HG03196 (cell line): ENCODE results near the gene MYL5.
"Not testable (repeated sequence)": the region's sequence is repeated elsewhere in the genome, so short reads cannot be mapped to it uniquely, and the experiment has no call there.

ENCODE experiments used
- ATAC-seq: cut with Tn5 transposase; IDR thresholded peaks from one replicate; pipeline ENCODE4 v1.9.1; 2021; ENCODE audit not compliant: unreplicated experiment

Gene MYL5

GRCh38 chr4:704971-705277 lies 30.6 kb downstream of the MYL5 start:
- no peak for ATAC-seq

GRCh38 chr4:705278-706082 lies 31.1 kb downstream of the MYL5 start, which contains the start of gene PCGF3:
Gene PCGF3 (plus strand): TSS chr4:705832. CDS start chr4:733681, 27,849 bp downstream.
- ATAC-seq = peak; percentile 93

DNA sequence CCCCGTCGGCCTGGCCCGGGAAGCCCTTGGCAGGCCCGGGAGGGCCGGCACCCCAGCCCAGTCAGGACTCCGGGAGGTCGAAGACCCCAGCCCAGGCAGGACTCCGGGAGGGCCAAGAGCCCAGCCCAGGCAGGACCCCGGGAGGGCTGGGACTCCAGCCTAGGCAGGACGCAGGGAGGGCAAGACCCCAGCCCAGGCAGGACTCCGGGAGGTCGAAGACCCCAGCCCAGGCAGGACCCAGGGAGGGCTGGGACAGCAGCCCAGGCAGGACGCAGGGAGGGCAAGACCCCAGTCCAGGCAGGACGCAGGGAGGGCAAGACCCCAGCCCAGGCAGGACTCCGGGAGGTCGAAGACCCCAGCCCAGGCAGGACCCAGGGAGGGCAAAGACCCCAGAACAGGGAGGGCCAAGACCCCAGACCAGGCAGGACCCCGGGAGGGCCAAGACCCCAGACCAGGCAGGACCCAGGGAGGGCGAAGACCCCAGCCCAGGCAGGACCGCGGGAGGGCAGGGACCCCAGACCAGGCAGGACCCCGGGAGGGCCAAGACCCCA lies 31.8 kb downstream of the MYL5 start:
- ATAC-seq = not testable (repeated sequence)

- ATAC-seq = no peak
Observed at GRCh38 chr4:706834-707598, 32.7 kb downstream of the MYL5 start.

DNA sequence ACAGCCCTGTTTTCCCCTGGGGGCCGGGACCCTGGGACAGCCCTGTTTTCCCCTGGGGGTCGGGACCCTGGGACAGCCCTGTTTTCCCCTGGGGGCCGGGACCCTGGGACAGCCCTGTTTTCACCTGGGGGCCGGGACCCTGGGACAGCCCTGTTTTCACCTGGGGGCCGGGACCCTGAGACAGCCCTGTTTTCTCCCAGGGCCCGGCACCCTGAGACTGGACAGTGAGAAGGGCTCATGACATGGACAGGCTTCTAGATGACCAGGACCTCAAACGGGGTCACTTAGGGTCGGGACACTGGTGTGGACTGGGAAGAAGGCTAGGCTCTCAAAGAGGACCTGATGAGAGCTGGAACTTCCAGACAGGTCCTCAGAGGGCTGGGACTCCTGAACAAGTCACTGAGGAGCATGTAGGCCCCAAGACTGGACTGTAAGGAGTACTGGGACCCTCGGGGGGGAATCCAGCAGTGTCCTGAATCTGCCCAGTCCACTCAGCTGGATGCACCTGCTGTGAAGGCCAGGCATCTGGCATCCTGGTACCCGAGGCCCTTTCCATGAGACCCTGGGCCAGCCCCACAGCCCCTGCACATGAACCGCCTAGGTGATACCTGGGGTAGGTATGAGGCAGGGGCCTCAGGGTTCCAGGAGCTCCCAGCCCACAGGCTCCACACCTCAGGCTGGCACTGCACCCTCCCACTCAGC lies 33.7 kb downstream of the MYL5 start:
- ATAC-seq = no peak

DNA sequence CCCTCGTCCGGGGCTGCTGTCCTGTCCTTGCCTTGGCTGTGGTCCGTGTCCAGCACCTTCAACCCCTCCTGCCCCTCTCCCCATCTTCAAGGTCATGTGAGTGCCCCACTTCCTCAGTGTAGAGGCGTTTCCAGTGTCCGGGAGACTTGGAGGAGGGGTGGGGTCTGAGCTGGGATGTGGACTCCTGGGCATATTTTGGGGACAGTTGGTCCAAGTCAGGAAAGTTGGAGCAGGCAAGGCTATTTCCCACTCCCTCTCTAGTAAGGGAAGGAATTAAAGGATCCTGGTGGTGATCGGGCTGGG lies 34.2 kb downstream of the MYL5 start:
- no peak for ATAC-seq

- ATAC-seq = no peak
Observed at GRCh38 chr4:709348-709747, 35.0 kb downstream of the MYL5 start.

- no peak for ATAC-seq
Observed at GRCh38 chr4:710116-710515, 35.8 kb downstream of the MYL5 start.

GRCh38 chr4:710916-711315 lies 36.6 kb downstream of the MYL5 start:
- no peak for ATAC-seq

DNA sequence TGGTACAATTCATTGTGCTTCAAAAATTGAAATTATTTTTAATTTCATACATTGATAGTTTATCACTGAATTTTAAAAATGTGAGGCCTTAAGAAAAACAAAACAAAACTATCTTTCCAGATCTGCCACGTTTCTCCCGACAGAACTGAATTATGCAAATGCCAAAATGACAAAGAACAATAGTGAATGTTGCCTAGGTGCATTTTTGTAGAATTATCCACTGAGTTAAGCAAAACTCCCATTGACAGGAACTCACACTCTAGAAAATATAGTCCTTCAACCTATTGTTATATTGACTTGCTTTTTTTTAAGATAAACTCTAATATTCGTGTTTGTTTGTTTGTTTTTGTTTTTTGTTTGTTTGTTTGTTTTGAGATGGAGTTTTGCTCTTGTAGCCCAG lies 37.8 kb downstream of the MYL5 start:
- no peak for ATAC-seq

- ATAC-seq = no peak
Observed at GRCh38 chr4:712916-713632, 38.7 kb downstream of the MYL5 start.

DNA sequence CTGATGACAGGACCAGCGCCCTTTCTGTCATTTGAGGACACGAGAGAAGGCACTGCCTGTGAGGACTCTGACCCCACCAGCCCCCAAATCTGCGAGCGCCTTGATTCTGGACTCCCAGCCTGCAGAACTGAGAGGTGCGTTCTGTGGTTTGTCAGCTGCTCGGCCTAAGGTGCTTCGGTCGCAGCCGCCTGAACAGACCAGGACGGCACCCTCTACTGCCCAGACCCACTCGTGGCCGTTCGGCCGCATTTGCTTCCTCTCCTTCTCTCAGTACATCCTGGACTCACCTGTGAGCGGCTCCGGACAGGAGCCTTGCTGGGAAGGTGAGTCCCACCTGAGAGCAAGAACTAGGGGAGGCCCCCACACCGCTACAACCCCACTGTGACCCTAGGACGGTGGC lies 39.7 kb downstream of the MYL5 start:
- no peak for ATAC-seq

DNA sequence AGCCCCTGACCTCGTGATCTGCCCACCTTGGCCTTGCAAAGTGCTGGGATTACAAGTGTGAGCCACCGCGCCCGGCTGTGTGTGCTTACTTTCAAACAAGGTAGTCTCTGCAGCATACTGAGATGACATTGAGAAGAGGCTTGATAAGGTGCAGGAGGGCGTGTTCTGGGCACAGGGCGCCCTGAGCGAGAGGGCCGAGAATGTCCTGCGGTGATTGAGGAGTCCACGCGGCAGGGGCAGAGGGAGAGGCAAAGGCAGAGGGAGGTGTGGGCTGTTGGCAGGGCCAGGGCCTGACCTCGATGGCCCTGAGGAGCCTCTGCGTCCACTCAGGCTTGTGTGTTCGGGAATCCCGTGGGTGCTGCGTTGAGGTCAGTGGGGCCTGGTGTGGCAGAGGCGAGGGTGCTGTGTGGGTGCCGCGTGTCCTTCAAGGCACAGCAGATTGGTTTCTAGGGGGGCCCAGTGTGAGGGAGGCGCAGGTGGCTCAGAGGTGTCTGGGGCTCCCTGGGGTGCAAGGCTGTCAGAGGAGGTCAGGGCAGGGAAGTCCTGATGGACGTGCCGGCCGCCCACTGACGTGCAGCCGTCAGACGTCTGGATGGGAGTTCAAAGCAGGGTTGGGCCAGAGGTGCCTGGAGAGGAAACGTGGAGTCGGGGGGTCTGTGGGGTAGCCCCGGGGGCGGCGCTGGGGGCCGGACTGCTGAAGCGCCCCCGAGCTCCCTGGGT lies 43.4 kb downstream of the MYL5 start:
- ATAC-seq = no peak

DNA sequence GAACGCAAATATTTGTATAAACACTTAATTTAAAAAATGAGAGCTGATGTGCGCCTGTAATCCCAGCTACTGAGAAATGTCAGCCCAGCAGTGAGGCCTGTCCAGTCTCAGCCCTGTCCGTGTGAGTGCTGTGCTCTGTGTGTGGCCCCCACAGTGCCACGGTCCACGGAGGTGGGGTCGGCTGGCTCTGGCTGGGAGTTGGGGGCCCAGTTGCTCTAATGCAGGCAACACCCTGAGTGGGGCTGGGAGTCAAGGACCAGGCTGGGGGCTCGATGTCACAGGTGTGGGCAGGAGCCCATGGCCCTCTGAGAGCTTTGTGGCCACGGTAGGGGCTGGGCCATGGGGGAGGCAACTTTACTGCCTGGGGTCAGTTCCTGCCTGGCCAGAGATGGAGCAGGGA lies 44.1 kb downstream of the MYL5 start:
- ATAC-seq = no peak

DNA sequence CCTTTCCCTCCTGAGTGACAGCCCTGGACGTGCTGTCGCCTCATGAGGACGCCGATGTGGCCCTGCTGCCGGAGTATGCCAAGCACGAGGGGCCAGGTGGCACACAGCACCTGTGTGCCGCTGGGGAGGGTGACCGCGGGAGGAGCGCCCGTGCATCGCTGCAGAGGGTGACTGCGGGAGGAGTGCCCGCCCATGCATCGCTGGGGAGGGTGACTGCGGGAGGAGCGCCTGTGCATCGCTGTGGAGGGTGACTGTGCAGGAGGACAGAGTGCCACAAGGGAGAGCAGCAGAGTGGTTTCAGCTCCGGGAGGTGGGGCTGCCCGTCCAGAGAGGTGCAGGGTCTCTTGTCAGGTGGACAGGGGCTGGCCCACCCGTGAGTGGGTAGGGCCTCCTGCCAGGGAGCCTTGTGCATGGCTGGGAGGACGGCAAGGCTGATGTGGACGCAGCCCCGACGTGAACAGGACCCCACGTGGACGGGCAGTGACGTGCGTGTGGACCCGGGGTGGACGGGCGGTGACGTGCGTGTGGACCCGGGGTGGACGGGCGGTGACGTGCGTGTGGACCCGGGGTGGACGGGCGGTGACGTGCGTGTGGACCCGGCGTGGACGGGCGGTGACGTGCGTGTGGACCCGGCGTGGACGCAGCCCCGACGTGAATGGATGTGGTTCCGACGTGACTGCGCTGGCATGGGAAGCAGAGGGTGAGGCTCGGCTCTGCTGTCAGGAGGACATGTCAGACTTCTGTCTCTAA lies 45.9 kb downstream of the MYL5 start:
- no peak for ATAC-seq

- ATAC-seq = no peak
Observed at GRCh38 chr4:721261-722168, 47.2 kb downstream of the MYL5 start.

DNA sequence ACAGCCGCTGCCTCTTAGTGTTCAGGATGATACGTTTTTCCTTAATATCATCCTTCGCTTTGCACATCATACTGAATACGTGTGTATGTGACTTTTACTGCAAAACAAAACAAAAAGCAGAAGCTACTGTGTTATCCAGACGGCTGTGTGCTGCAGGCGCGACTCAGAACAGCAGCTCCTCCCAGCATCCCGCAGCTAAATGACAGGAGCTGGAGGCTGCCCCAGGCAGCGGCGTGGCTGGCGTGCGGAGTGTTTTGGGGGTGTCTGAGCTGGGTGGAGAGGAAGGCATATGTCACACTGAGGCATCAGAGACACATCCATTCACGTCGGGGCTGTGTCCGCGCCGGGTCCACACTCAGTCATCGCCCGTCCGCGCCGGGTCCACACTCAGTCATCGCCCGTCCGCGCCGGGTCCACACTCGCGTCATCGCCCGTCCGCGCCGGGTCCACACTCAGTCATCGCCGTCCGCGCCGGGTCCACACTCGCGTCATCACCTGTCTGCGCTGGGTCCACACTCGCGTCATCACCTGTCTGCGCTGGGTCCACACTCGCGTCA lies 47.9 kb downstream of the MYL5 start:
- ATAC-seq = no peak

GRCh38 chr4:722851-723360 lies 48.6 kb downstream of the MYL5 start:
- no peak for ATAC-seq
